Peyer's patch (tissue), 4 donors: Measurements from ENCODE around the gene IGFL3.

Source experiments
- CTCF ChIP-seq, 6 experiments: fragments of 450-650 bp in 4 of 6; fragments of 200-600 bp in 2 of 6; sonication (generic) in 1 of 6; IDR thresholded peaks; one replicate each; pipeline ENCODE4 v1.5.1; 2017 to 2019; ENCODE audit warnings: antibody characterized with exemption in 6 of 6, mild to moderate bottlenecking in 3 of 6, moderate library complexity in 1 of 6
- POLR2A ChIP-seq, 2 donors: fragments of 450-650 bp; IDR thresholded peaks; one replicate each; pipeline ENCODE4 v1.5.1; 2017; ENCODE audit warnings: antibody characterized with exemption in 2 of 2, mild to moderate bottlenecking in 2 of 2, moderate library complexity in 2 of 2

DNA sequence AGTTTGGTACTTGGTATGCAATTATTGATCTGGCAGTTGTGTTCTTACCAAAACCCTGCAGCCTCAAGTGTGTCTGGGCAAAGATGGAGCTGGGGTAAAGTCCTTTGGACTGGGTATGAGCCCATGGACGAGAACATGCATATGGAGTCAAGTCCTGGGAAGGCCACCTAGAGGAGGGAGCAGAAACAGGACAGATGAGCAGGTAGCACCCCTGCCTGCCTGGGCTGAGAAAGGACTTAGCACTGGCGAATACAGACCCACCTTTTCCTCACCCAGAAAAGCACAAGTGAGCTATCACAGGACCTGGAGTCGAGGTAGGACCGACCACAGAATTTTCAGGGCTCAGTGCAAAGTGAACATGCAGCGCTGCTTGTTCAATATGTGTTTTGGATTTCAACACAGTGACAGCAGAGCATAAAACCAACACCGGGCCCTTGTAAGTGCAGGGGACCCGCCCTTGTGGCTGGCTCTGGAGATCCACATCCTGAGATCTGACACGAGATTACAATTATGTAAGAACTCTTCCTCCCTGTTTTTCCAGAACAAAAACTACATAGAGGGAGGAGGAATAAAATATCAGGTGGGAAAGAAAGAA, 49.5 kb upstream of the IGFL3 start:
- TF ChIP-seq POLR2A (IDR thresholded peaks at IDR 0.05), result no peak
- no peak for TF ChIP-seq CTCF (IDR thresholded peaks at IDR 0.05)
